Measurements from ENCODE around the gene OSBPL1A.

GRCh38 chr18:24263050-24263449 lies 134.6 kb downstream of the OSBPL1A start:
- TF ChIP-seq CTCF (IDR thresholded peaks at IDR 0.05; ENCODE audit: insufficient read depth, low read length, poor library complexity, severe bottlenecking) = no peak
- no peak for TF ChIP-seq EZH2phosphoT487 (conservative IDR thresholded peaks at IDR 0.05; ENCODE audit: low read length)

Measured in SU-DHL-6 (cell line).